Calu3 (cell line): ENCODE data around the gene SPDL1. TPM values are rescaled to one million over a fixed set of nuclear protein-coding genes. Genes with fewer than 3 reads are reported as not detected.
A peak's percentile ranks its signal among the peaks of the same experiment; 100 is the strongest.

Source experiments
- Bru-seq: library from RNA; stranded (reverse); fragments of 400-500 nt; gene quantifications from one replicate; lab custom pipeline; 2021; lab: Mats Ljungman, UMichigan
- BruChase-seq, 2 experiments: library from RNA; stranded (reverse); fragments of 400-500 nt; gene quantifications; one replicate each; lab custom pipeline; 2021; lab: Mats Ljungman, UMichigan
- BruUV-seq: library from RNA; stranded (reverse); fragments of 400-500 nt; replicated peaks from 2 replicates; lab custom pipeline; 2021; lab: Mats Ljungman, UMichigan
- CTCF ChIA-PET: fragments of 300-600 bp; sonication (Branson Sonifier 250); formaldehyde crosslinking; loops from one replicate; lab custom pipeline; 2022; ENCODE audit warnings: antibody characterized with exemption; lab: Charles Lee
- DNase-seq: peaks from one replicate; pipeline ENCODE4 v3.0.0; 2022
- H3K27ac Mint-ChIP-seq: one replicate; pipeline ENCODE4 v1.8.0; 2022; ENCODE audit warnings: mixed read lengths; ENCODE audit not compliant: unreplicated experiment
- H3K27me3 Mint-ChIP-seq: one replicate; pipeline ENCODE4 v1.8.0; 2022; ENCODE audit warnings: mixed read lengths; ENCODE audit not compliant: unreplicated experiment
- H3K36me3 Mint-ChIP-seq: one replicate; pipeline ENCODE4 v1.8.0; 2022; ENCODE audit warnings: mild to moderate bottlenecking, moderate library complexity, mixed read lengths; ENCODE audit not compliant: insufficient read depth, unreplicated experiment
- H3K4me1 Mint-ChIP-seq: one replicate; pipeline ENCODE4 v1.8.0; 2022; ENCODE audit warnings: mild to moderate bottlenecking, low read depth, mixed read lengths; ENCODE audit not compliant: unreplicated experiment
- H3K4me3 Mint-ChIP-seq: one replicate; pipeline ENCODE4 v1.8.0; 2022; ENCODE audit warnings: mild to moderate bottlenecking, low read depth, moderate library complexity, mixed read lengths; ENCODE audit not compliant: unreplicated experiment
- H3K9me3 Mint-ChIP-seq: one replicate; pipeline ENCODE4 v1.8.0; 2022; ENCODE audit warnings: low read depth, mixed read lengths; ENCODE audit not compliant: unreplicated experiment
- intact Hi-C: fragments of 100-400 bp; cut with micrococcal nuclease; formaldehyde crosslinking; loops from one replicate; pipeline ENCODE4 v1.10.0; 2022; ENCODE audit not compliant: unreplicated experiment
- long read RNA-seq: library from polyadenylated mRNA; stranded (forward); transcript quantifications from one replicate; pipeline ENCODE4 v2.0.0, GENCODE V29; 2022
- total RNA-seq: library from RNA; stranded (reverse); gene quantifications from 2 replicates; pipeline ENCODE4 v1.2.3, GENCODE V29; 2022
- TF ChIP-seq, protein P1 (sequence below): fragments of 200-600 bp; IDR thresholded peaks from one replicate; pipeline ENCODE4 v1.8.0; 2022; ENCODE audit warnings: antibody characterized with exemption; ENCODE audit not compliant: unreplicated experiment

SPDL1 gene
- 41.7 and 45.8 TPM in 2 replicates for total RNA-seq
- percentile 88 among the genes with signal in this experiment for Bru-seq, nascent RNA
- percentile 81 among the genes with signal in this experiment for BruChase-seq, experiment 1, labeled RNA remaining after a 6-hour chase
- BruChase-seq, experiment 2, labeled RNA remaining after a 2-hour chase: percentile 89 among the genes with signal in this experiment
- long read RNA-seq, transcript SPDL1-201 (12 exons, 2,668 nt): major isoform, 48 of 74 reads
- long read RNA-seq, partial matches to known transcripts: 6 of 74 reads
- long read RNA-seq, other reads (novel, unspliced or antisense): 20 of 74 reads

DNA sequence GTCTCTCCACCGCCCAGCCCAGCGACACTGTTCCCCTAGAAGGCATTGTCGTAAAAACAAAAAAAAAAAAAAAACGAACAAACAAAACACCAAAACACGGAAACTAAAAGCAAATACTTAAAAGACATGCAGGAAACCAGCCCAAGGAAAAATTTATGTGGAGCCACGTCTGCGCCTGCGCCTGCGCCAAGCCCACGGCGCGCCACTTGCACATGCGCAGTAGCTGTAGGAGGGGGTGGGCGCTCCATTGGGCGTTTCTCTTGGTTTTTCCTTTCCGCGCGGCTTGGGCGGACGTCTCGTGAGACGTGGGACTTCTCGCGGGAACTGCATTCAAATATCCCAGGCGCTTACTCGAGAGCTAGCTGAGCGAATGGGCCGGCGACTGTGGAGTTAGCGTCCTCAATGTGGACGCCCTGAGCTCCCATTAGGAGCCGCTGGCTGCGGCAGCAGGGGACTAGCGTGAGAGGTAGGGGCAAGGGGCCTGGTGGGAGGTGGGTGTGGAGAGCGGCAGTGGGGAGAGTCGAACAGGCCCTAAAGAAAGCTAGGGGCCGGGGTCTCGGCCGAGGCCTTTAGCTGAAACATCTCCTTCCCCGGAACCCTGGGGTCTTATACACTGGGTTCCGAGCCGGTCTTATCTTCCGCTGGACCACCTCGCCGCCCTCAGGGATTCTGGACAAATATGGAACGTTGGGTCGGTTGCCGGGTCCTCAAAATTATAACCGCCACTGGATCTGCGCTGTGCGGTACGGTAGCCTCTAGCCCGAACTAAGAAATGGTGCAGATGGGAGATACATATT, at the start of gene SPDL1:
SPDL1 (plus strand) TSS at position 350 of the 797 bp plus-strand sequence. CDS start 4,644 bp downstream, outside the sequence.
- DNase-seq: peak; percentile 95
- Mint-ChIP-seq H3K4me3 (peak within 1 kb of the TSS; percentile 95), H3K4me1 (peaks cover 26% of the 10 kb centered on the region), H3K27ac (peak within 1 kb of the TSS; percentile 90), H3K36me3 (peaks cover 15% of the 10 kb centered on the region), H3K9me3 (no peaks in the 10 kb centered on the region), H3K27me3 (peaks cover 14% of the 10 kb centered on the region)
- intact Hi-C loops: loop anchor here (10.0 kb wide), 3 partner anchors 449 to 1009 kb away; partner anchors contain the start of gene PANK3
- TSS peak; percentile 61 for BruUV-seq
- TF ChIP-seq, protein P1, sequence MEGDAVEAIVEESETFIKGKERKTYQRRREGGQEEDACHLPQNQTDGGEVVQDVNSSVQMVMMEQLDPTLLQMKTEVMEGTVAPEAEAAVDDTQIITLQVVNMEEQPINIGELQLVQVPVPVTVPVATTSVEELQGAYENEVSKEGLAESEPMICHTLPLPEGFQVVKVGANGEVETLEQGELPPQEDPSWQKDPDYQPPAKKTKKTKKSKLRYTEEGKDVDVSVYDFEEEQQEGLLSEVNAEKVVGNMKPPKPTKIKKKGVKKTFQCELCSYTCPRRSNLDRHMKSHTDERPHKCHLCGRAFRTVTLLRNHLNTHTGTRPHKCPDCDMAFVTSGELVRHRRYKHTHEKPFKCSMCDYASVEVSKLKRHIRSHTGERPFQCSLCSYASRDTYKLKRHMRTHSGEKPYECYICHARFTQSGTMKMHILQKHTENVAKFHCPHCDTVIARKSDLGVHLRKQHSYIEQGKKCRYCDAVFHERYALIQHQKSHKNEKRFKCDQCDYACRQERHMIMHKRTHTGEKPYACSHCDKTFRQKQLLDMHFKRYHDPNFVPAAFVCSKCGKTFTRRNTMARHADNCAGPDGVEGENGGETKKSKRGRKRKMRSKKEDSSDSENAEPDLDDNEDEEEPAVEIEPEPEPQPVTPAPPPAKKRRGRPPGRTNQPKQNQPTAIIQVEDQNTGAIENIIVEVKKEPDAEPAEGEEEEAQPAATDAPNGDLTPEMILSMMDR: no peak
- CTCF ChIA-PET: interaction anchor here (0.6 to 0.9 kb wide), 13 partner anchors 21 to 1858 kb away, joined by 3 to 7 read pairs (median 3); no protein-coding TSS in a partner anchor

DNA sequence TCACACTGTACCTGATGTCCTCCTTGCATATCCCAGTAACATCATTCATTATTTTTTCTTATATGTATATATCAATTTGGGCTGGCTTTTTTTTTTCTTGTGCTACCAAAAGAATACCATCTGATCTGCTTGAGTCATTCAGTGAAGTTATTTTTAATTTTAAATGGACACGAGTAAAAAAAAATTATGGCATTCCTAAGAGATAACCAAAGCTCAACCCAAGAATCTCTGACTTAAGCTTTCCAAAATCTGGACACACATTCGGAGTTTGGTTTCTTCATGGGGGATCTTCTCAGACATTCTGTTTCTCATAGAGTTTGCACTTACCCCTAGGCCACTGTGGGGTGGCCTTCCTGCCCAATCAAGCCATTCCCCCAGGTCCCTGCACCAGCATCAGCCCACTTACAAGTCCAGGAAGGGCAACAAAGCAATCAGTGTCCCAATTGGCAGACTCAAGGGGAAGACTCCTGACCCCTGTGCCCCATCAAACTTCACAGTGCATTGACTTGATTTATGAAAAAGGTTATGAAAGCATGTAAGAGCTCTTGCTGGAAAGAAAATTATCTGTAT, 49.2 kb upstream of the SPDL1 start:
- CTCF ChIA-PET: no interaction called here

GRCh38 chr5:169534939-169535338, 48.6 kb upstream of the SPDL1 start:
- no TSS peak for BruUV-seq
- TF ChIP-seq, protein P1: no peak
- H3K27ac Mint-ChIP-seq: no peak overlapping the region
- H3K4me3 Mint-ChIP-seq: no peak overlapping the region
- H3K27me3 Mint-ChIP-seq: no peaks in the 10 kb centered on the region
- peaks cover 2% of the 10 kb centered on the region for H3K9me3 Mint-ChIP-seq
- intact Hi-C loops: no loop called here
- H3K36me3 Mint-ChIP-seq: no peaks in the 10 kb centered on the region
- CTCF ChIA-PET: no interaction called here
- H3K4me1 Mint-ChIP-seq: no peaks in the 10 kb centered on the region
- no peak for DNase-seq

More for the DNA sequence above, 49.2 kb upstream of the SPDL1 start:
- Mint-ChIP-seq H3K36me3 (no peaks in the 10 kb centered on the region), H3K27ac (no peak overlapping the region), H3K9me3 (peaks cover 2% of the 10 kb centered on the region), H3K27me3 (no peaks in the 10 kb centered on the region), H3K4me3 (no peak overlapping the region), H3K4me1 (no peaks in the 10 kb centered on the region)
- TF ChIP-seq, protein P1: no peak
- no peak for DNase-seq
- intact Hi-C loops: no loop called here
- BruUV-seq: no TSS peak

GRCh38 chr5:169538944-169539343, 44.6 kb upstream of the SPDL1 start:
- H3K27me3 Mint-ChIP-seq: no peaks in the 10 kb centered on the region
- CTCF ChIA-PET: no interaction called here
- no peaks in the 10 kb centered on the region for H3K4me1 Mint-ChIP-seq
- no peak for DNase-seq
- no peak overlapping the region for H3K27ac Mint-ChIP-seq
- H3K9me3 Mint-ChIP-seq: peaks cover 3% of the 10 kb centered on the region
- BruUV-seq: no TSS peak
- H3K4me3 Mint-ChIP-seq: no peak overlapping the region
- H3K36me3 Mint-ChIP-seq: no peaks in the 10 kb centered on the region
- TF ChIP-seq, protein P1: no peak
- intact Hi-C loops: no loop called here
